ENCODE measurements around the gene LSR. TPM values are rescaled to one million over a fixed set of nuclear protein-coding genes. Genes with fewer than 3 reads are reported as not detected.
"Not testable (repeated sequence)": the region's sequence is repeated elsewhere in the genome, so short reads cannot be mapped to it uniquely, and the experiment has no call there.

LSR gene
- total and polyA plus RNA-seq, 8 donors: 50.6 to 130 (median 61.4) TPM

DNA sequence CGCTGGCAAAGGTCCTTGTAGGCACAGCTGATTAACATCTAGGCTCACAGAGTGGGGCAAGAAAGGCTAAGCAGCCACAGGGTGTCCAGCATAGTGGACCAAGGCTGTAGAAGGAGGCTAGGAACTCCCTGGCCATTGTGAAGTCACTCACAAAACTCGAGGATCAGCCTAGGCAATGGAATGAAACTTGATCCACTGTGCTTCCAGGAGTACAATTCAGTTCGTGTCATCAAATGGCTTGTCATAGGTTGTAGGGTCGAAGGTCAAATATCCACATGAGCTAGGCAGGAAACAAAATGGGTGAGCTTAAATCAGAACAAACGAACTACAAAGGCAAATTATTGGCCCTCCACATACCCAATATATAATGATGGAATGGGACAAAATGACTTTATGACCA, 15.9 kb upstream of the LSR start:
- Histone ChIP-seq H3K4me3 (no peak overlapping the region), H3K4me1 (no peaks in the 10 kb centered on the region), H3K27me3 (no peaks in the 10 kb centered on the region), H3K9me3 (no peaks in the 10 kb centered on the region), H3K27ac (no peak overlapping the region), H3K36me3 (no peaks in the 10 kb centered on the region)
- peak in 1 of 4 donors; percentile 4 for DNase-seq
- intact Hi-C loops (cut with DNase I): no loop called here
- ATAC-seq: no peak
- TF ChIP-seq, protein P1, sequence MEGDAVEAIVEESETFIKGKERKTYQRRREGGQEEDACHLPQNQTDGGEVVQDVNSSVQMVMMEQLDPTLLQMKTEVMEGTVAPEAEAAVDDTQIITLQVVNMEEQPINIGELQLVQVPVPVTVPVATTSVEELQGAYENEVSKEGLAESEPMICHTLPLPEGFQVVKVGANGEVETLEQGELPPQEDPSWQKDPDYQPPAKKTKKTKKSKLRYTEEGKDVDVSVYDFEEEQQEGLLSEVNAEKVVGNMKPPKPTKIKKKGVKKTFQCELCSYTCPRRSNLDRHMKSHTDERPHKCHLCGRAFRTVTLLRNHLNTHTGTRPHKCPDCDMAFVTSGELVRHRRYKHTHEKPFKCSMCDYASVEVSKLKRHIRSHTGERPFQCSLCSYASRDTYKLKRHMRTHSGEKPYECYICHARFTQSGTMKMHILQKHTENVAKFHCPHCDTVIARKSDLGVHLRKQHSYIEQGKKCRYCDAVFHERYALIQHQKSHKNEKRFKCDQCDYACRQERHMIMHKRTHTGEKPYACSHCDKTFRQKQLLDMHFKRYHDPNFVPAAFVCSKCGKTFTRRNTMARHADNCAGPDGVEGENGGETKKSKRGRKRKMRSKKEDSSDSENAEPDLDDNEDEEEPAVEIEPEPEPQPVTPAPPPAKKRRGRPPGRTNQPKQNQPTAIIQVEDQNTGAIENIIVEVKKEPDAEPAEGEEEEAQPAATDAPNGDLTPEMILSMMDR (IDR thresholded peaks at IDR 0.05): no peak

DNA sequence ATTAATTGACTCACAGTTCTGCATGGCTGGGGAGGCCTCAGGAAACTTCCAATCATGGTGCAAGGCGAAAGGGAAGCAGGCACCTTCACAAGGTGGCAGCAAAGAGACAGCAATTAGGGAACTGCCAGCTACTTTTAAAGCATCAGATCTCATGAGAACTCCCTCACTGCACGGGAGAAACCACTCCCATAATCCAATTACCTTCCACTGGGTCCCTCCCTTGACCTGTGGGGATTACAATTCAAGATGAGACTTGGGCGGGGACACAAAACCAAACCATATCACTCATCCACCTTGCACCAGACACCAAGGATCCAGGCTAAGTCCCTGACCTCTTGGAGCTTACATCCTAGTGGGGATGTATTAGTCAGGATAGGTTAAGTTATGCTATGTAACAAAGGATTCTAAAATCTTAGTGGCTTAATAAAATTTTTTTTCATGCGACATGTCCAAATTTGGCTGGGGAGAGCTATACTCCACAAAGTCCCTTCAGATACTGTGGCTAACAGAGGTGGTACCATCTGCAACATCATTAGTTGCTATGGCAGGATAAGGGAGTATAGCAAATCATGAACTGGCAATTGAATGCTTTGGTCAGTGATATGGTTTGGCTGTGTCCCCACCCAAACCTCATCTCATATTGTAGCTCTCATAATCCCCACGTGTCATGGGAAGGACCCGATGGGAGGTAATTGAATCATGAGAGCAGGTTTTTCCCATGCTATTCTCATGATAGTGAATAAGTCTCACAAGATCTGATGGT, 12.0 kb upstream of the LSR start:
- DNase-seq: peak in 1 of 4 donors; percentile 21
- H3K27ac ChIP-seq: no peak overlapping the region
- H3K9me3 ChIP-seq: peaks cover 0 to 8% of the 10 kb centered on the region in 2 donors
- no peak overlapping the region for H3K4me3 ChIP-seq
- H3K27me3 ChIP-seq: no peaks in the 10 kb centered on the region
- no peaks in the 10 kb centered on the region for H3K4me1 ChIP-seq
- intact Hi-C loops (cut with DNase I): no loop called here
- no peaks in the 10 kb centered on the region for H3K36me3 ChIP-seq
- ATAC-seq: peak; percentile 44
- TF ChIP-seq, protein P1 (IDR thresholded peaks at IDR 0.05): peak in 1 of 2 donors; percentile 17

DNA sequence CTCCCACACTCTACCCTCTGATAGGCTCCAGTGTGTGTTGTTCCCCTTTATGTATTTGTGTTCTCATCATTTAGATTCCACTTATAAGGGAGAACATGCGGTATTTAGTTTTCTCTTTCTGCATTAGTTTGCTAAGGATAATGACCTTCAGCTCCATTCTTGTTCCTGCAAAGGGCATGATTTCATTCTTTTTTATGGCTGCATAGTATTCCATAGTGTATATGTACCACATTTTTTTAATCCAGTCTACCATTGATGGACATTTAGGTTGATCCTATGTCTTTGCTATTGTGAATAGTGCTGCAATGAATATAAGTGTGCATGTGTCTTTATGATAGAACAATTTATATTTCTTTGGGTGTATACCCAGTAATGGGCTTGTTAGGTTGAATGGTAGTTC, 9.2 kb upstream of the LSR start:
- H3K36me3 ChIP-seq; H3K4me1 ChIP-seq; H3K27ac ChIP-seq; H3K27me3 ChIP-seq; ATAC-seq; H3K4me3 ChIP-seq; DNase-seq; intact Hi-C loops (cut with DNase I): not testable (repeated sequence)
- H3K9me3 ChIP-seq: peaks cover 0 to 11% of the 10 kb centered on the region in 2 donors

- H3K27ac ChIP-seq: peak overlapping the region in 1 of 2 donors; percentile 14
- intact Hi-C loops (cut with DNase I): no loop called here
Measured at GRCh38 chr19:35240327-35240726, 8.5 kb upstream of the LSR start.

DNA sequence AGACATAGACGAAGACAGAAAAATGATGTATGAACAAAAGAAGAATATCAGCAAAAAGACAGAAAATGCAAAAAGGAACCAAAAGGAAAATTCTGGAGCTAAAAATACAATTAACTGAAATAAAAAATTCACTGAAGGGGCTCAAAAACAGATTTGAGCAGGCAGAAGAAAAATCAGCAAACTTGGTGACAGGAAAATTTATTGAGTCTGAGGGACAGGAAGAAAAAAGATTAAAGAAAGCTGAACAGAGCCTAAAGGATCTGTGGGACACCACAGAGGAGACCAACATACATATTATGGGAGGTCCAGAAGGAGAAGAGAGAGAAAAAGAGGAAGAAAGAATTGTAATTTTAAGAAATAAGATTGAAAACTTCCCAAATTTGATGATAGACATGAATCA, 7.4 kb upstream of the LSR start:
- Histone ChIP-seq H3K4me3 (no peak overlapping the region), H3K27ac (no peak overlapping the region), H3K27me3 (no peaks in the 10 kb centered on the region), H3K9me3 (peaks cover 0 to 11% of the 10 kb centered on the region in 2 donors), H3K36me3 (no peaks in the 10 kb centered on the region), H3K4me1 (no peaks in the 10 kb centered on the region)
- ATAC-seq (no peak), DNase-seq (no peak)
- intact Hi-C loops (cut with DNase I): no loop called here
- TF ChIP-seq, protein P1 (IDR thresholded peaks at IDR 0.05): no peak

More at GRCh38 chr19:35240327-35240726, 8.5 kb upstream of the LSR start:
- DNase-seq: no peak
- Histone ChIP-seq H3K4me3 (no peak overlapping the region), H3K36me3 (no peaks in the 10 kb centered on the region), H3K4me1 (no peaks in the 10 kb centered on the region), H3K9me3 (peaks cover 0 to 11% of the 10 kb centered on the region in 2 donors), H3K27me3 (no peaks in the 10 kb centered on the region)
- TF ChIP-seq, protein P1 (IDR thresholded peaks at IDR 0.05): no peak
- peak; percentile 22 for ATAC-seq
